Measurements from ENCODE around the gene TLL2.

The TLL2 gene

GRCh38 chr10:96352582-96352981, 161.1 kb downstream of the TLL2 start:
- DNase-seq, result no peak

GRCh38 chr10:96352027-96352426, 161.7 kb downstream of the TLL2 start:
- no peak for DNase-seq

GRCh38 chr10:96346295-96346694, 167.4 kb downstream of the TLL2 start:
- no peak for DNase-seq

- no peak for DNase-seq
Observed at GRCh38 chr10:96345222-96345621, 168.5 kb downstream of the TLL2 start.

- no peak for DNase-seq
Observed at GRCh38 chr10:96344178-96344577, 169.5 kb downstream of the TLL2 start.

GRCh38 chr10:96342402-96342801, 171.3 kb downstream of the TLL2 start:
- no peak for DNase-seq

GRCh38 chr10:96341219-96342182, 172.2 kb downstream of the TLL2 start:
- peak; percentile 8 for DNase-seq

- peak; percentile 67 for DNase-seq
Observed at GRCh38 chr10:96339956-96340904, 173.5 kb downstream of the TLL2 start.

GRCh38 chr10:96339383-96339782, 174.3 kb downstream of the TLL2 start:
- no peak for DNase-seq

- no peak for DNase-seq
Observed at GRCh38 chr10:96338279-96338925, 175.3 kb downstream of the TLL2 start.

- DNase-seq, result no peak
Observed at GRCh38 chr10:96337106-96337505, 176.6 kb downstream of the TLL2 start.

GRCh38 chr10:96334616-96335526, 178.9 kb downstream of the TLL2 start:
- DNase-seq, result no peak

GRCh38 chr10:96333101-96333500, 180.6 kb downstream of the TLL2 start:
- no peak for DNase-seq

- DNase-seq, result no peak
Observed at GRCh38 chr10:96327462-96327861, 186.3 kb downstream of the TLL2 start.

GRCh38 chr10:96325719-96326373, 187.9 kb downstream of the TLL2 start:
- DNase-seq, result no peak

- DNase-seq, result no peak
Observed at GRCh38 chr10:96324447-96324846, 189.3 kb downstream of the TLL2 start.

- DNase-seq, result no peak
Observed at GRCh38 chr10:96322275-96322674, 191.5 kb downstream of the TLL2 start.

GRCh38 chr10:96321822-96322221, 191.9 kb downstream of the TLL2 start:
- no peak for DNase-seq

- no peak for DNase-seq
Observed at GRCh38 chr10:96319754-96320474, 193.8 kb downstream of the TLL2 start.

- DNase-seq, result no peak
Observed at GRCh38 chr10:96317067-96317833, 196.5 kb downstream of the TLL2 start.

Data from stimulated activated CD4-positive, alpha-beta T cell treated with anti-CD3 and anti-CD28 coated beads, Interleukin-1b, Interleukin-23, amount 100 ng/mL, for 48 hours (primary cell).